GM23338 (cell line): ENCODE data around the gene CLDN11.

Source experiments
- CREB1 ChIP-seq: fragments of 250-450 bp; sonication (Bioruptor Pico); IDR thresholded peaks from 2 replicates; pipeline ENCODE4 v1.5.0; 2020; ENCODE audit warnings: low read depth, mild to moderate bottlenecking, moderate library complexity
- EZH2 ChIP-seq: fragments of 200-600 bp; sonication (generic); IDR thresholded peaks from one replicate; pipeline ENCODE4 v1.8.0; 2017; ENCODE audit warnings: antibody characterized with exemption, mild to moderate bottlenecking, low read depth; ENCODE audit not compliant: unreplicated experiment
- EZH2phosphoT487 ChIP-seq: fragments of 200-600 bp; sonication (generic); IDR thresholded peaks from one replicate; pipeline ENCODE4 v1.8.1; 2018; ENCODE audit warnings: antibody characterized with exemption; ENCODE audit not compliant: unreplicated experiment
- POLR2AphosphoS5 ChIP-seq: IDR thresholded peaks from 2 replicates; pipeline ENCODE4 v1.6.1; 2016; ENCODE audit warnings: antibody characterized with exemption, low read depth
- TF ChIP-seq, protein P1 (sequence below), 2 experiments: fragments of 200-600 bp in 1 of 2; sonication (generic) in 1 of 2; conservative IDR thresholded peaks; 2 replicates each; pipeline versions ENCODE4 v1.5.1 to v1.6.1; 2016 to 2017; ENCODE audit warnings: antibody characterized with exemption in 2 of 2, low read depth in 2 of 2, mild to moderate bottlenecking in 2 of 2, moderate library complexity in 1 of 2

- TF ChIP-seq, protein P1, sequence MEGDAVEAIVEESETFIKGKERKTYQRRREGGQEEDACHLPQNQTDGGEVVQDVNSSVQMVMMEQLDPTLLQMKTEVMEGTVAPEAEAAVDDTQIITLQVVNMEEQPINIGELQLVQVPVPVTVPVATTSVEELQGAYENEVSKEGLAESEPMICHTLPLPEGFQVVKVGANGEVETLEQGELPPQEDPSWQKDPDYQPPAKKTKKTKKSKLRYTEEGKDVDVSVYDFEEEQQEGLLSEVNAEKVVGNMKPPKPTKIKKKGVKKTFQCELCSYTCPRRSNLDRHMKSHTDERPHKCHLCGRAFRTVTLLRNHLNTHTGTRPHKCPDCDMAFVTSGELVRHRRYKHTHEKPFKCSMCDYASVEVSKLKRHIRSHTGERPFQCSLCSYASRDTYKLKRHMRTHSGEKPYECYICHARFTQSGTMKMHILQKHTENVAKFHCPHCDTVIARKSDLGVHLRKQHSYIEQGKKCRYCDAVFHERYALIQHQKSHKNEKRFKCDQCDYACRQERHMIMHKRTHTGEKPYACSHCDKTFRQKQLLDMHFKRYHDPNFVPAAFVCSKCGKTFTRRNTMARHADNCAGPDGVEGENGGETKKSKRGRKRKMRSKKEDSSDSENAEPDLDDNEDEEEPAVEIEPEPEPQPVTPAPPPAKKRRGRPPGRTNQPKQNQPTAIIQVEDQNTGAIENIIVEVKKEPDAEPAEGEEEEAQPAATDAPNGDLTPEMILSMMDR (conservative IDR thresholded peaks at IDR 0.05; ENCODE audit: low read depth in 2 of 2) = no peak
- no peak for TF ChIP-seq EZH2phosphoT487
- no peak for TF ChIP-seq EZH2
- TF ChIP-seq POLR2AphosphoS5 = no peak
- TF ChIP-seq CREB1 (CRISPR knock-in tag) = no peak
These were observed 51.7 kb downstream of the CLDN11 start for GRCh38 chr3:170470063-170471016.
